Measurements from ENCODE around the gene UPP1.
"Not testable (repeated sequence)": the region's sequence is repeated elsewhere in the genome, so short reads cannot be mapped to it uniquely, and the experiment has no call there.

UPP1 gene

DNA sequence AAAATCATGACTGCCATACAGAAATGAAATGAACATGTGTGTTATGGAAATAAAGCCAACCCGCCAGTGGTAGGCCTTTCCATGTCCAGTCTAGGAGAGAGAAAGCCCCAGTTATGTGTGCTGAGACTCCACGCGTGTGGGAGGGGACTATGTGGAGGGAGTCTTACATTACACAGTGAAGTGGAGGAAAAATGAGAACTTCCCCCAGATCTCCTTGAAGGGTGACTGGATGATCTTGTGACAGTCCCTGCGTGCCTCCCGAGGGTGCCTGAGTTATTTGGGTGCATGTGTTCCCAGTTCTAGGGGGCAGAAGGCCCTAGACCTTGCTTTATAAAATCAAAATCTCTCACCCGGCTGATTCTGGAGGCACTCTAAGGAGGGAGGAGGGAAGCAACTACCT is 24.2 kb downstream of the UPP1 start:
- DNase-seq: no peak

DNA sequence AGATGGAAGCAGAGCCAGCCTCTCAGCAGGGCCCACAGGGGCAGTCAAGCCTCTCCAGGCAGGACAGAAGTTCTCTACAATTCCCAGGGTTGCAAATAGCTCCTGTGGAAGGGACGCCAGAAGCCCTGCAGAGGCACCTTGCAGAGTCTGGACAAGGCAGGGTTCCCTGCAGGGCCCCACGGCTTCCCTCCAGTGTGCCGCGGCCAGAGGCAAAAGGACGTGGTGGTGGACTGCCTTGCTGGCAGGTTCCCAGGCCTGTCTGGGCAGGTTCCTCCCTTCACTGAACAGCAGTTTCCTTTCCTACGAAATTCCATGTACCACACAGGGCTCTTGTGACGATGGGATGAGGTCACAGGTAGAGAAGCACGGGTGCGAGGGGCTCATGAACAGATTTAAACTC is 25.1 kb downstream of the UPP1 start:
- no peak for DNase-seq

DNA sequence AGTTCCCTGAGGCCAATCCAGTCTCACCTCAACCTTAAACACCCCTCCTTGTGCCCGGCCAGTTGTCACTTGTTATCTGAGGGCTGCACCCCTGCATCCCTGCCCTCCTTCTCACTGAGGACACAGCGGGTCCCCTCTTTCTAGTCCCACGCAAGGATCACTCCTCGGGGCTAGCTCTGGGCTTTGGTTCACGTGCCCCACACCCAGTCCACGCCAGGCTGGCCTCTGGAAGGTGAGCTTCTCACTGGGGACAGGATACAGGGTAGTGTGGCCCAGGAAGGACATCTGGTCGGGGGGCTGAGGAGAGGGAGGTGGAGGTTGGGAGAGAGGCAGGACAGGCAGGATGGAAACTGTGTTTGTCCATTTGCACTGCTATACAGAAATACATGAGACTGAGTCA is 25.5 kb downstream of the UPP1 start:
- DNase-seq: no peak

DNA sequence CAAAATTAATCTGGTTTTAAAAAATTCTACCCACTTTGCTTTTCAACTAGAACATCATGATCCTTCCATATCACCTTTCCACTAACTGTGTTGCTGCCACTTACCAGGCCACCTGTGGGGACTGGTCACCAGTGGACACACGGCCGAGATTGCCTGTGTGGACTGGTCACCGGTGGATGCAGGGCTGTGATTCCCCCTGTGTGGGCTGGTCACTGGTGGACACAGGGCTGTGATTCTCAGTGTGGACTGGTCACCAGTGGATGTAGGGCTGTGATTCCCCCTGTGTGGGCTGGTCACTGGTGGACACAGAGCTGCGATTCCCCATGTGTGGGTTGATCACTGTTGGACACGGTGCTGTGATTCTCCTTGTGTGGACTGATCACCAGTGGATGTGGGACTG is 27.0 kb downstream of the UPP1 start:
- no peak for DNase-seq

DNA sequence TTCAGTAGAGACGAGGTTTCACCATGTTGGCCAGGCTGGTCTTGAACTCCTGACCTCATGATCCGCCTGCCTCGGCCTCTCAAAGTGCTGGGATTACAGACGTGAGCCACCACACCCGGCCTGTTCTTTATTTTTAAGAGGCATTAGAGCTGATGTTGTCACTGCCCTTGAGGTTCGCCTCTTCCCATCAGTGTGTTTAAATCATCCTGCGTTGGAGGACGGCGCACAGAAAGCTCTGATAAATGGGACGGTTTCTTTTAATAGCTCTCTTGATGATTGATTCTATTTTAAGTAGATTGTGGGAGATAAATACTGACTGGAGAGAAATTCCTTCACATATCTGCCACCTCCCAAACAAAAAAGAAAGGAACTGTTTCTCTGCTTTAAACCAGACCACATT is 29.0 kb downstream of the UPP1 start:
- DNase-seq: no peak

DNA sequence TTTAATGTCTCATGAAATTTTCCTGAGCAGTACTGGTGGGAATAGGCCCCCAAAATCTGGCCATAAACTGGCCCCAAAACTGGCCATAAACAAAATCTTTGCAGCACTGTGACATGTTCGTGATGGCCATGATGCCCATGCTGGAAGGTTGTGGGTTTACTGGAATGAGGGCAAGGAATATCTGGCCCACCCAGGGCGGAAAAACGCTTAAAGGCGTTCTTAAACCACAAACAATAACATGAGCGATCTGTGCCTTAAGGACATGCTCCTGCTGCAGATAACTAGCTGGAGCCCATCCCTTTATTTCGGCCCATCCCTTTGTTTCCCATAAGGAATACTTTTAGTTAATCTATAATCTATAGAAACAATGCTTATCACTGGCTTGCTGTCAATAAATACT is 31.5 kb downstream of the UPP1 start:
- not testable (repeated sequence) for DNase-seq

DNA sequence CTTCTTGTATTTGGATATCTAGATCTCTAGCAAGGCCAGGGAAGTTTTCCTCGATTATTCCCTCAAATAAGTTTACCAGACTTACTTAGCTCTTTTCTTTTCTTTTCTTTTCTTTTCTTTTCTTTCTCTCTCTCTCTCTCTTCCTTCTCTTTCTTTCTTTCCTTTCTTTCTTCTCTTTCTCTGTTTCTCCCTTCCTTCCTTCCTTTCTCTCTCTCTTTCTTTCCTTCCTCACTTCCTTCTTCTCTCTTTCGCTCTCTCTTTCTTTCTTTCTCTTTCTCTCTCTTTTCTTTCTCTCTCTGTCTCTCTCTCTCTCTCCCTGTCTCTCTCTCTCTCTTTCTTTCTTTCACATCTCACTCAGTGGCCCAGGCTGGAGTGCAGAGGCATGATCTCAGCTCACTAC is 37.0 kb downstream of the UPP1 start:
- no peak for DNase-seq

DNA sequence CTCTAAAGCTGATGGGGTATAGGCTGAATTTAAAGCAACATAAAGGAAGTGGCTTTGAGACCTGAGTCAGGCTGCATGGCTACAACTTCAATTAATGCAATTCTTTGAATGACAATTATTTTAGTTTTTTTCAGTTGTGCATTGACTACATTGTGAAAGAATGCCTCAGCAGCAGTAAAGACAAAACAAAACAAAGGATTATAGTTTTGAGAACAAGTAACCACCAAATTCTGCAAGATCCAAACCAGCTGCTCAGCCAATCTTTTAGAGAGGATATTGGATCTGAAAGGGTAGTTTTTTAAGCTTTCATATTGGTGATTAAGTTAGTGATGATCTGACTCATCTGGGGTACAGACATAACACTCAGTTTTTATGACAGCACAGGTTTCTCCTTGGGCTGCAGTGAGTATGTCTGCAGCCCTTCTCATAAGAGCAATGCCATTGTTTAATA is 41.6 kb downstream of the UPP1 start:
- DNase-seq: no peak

DNA sequence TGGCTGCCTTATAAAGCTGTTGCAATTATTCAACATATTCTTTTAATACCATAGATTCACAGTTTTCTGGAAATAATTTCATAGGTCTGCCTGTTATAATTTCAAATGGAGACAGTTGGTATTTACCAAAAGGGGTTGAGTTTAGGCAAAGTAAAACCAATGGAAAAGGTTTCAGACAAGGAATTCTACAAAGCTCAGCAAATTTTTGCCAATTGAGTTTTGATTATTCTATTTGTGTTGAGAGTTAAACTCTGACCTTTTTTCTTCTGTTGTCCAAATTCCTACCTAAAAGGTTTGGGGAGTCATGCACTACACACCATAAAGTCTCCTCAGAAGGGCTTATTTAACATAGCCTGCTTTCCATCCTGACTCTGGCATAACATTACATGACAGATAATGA is 43.7 kb downstream of the UPP1 start:
- no peak for DNase-seq

DNA sequence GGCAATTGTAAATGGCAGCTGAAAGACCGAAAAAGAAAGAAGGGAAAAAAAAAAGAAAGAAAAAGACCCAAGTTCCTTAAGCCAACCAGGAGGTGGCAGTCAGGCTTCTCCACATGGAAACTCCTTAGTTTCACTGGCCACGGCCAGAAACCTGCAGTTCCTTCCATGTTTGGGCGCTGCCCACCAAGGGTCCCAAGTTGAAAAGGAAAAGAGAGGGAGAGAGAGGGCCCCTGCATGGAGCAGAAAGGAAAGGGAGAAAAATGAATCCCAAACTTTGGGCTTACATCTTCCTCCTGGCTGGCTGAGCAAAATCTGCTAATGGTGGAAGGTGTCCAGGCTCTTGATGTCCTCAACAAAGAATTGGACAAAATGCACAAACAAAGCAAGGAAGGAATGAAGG is 50.4 kb downstream of the UPP1 start:
- DNase-seq: no peak

DNA sequence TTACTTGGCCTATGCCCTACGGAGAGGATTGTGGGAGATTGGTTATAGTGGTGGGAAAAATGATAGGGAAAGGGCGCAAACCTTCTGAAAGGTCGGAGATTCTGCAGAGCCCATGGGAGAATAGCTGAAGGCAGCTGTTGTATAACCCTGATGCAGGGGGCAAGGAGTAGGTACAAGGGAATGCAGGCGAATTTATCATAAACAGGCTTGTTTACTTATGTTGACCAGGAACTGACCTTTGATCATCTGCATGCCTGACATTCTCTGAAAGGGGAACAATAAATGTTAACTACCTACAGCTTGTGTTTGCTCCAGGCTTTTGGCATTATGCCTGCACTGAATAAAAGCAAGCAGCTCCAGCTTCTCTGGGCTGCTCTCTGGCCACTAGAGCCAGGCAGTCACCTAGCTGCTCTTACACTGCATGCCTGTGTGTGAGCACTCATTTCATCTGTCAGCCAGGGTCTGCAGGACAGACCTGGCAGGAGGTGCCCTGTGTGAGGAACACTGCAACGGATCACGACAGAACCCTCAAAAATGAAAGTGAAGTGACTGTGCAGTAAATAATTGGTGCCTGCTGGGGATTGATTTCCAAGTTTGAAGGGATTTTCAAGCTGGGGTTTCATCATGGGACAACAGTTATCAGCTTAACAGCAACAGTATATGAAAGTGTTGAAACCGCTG is 51.1 kb downstream of the UPP1 start:
- no peak for DNase-seq

DNA sequence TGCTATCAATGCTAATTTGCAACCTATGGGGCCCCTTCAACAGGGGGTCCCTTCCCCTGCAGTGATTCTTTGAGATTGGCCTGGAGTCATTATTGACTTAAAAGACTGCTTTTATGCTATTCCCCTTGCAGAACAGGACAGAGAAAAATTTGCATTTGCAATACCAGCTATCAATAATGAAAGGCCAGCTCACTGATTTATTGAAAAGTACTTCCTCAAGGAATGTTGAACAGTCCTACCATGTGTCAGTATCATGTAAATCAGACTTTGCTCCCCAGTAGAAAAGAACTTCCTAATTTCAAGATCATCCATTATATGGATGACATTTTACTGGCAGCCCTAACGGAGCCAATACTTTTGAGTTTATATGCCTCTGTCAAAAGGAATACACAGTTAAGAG is 52.5 kb downstream of the UPP1 start:
- DNase-seq: no peak

DNA sequence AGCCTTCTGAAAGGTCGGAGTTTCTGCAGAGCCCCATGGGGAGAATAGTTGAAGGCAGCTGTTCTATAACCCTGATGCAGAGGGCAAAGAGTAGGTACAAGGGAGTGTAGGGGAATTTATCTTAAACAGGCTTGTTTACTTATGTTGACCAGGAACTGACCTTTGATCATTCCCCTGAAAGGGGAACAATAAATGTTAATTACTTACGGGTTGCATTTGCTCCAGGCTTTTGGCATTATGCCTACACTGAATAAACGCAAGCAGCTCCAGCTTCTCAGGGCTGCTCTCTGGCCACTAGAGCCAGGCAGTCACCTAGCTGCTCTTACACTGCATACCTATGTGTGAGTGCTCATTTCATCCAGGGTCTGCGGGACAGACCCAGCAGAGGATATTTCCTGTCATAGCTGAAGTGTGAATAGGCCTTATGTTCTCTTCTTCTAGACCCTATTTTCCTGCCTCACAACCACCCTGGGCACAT is 55.3 kb downstream of the UPP1 start:
- DNase-seq: no peak

DNA sequence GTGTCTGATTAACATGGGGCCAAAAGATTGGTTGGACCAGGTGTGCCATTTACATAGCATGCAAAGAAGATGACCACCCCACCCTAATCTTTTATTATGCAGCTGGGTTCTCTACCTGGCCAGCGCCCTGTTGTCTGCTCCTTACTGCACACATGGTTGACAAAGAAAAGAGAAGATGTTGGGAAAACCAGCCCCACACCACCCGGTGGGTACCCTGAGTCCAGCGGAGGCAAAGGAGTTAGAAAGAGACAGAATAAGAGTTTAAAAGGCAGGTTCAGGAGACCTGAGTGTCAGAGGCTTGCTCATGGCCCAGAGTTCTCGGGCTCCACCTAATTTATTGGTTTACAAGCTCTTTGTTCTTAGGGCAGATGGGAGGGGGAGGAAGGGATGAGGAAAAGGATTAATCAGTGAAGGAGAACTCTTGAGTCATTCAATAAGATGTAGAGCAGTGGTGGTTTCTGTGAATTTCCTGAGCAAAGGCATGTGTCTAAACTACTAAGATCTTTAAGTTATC is 58.1 kb downstream of the UPP1 start:
- DNase-seq: no peak

DNA sequence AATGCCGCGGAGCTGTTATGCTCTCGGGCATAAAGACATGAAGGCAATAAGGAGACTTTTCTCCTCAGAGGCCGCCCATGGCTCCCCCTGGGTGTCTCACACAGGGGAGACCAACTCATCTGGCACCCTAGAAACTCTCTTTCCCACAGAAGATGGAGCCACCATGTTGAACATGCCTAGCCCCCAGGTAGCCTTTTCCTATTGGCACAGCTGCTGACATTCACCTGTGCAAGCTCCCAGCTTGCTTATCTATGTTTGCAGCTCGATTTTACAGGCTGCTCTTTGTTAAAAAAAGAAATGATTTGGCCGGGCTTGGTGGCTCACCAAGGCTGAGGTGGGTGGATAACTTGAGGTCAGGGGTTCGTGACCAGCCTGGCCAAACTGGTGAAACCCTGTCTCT is 58.6 kb downstream of the UPP1 start:
- DNase-seq: not testable (repeated sequence)

DNA sequence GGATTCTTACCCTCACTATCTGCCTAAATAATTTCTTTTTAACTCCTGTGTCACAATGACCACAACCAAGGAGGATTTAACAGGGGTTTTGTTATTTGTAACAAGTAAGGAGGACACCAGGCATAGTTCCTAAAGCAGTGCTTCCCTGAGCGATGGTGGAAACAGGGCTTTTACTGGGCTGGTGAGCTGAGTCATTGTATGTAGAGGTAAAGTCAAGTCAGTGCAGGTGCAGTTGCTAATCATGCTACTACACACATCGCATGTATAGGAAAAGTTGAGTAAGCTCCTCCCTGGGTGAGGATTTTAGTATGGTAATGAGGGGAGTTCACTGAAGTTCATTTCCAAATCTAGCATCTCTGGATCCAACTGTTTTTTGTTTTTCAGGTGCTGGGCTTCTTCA is 59.2 kb downstream of the UPP1 start:
- no peak for DNase-seq

DNA sequence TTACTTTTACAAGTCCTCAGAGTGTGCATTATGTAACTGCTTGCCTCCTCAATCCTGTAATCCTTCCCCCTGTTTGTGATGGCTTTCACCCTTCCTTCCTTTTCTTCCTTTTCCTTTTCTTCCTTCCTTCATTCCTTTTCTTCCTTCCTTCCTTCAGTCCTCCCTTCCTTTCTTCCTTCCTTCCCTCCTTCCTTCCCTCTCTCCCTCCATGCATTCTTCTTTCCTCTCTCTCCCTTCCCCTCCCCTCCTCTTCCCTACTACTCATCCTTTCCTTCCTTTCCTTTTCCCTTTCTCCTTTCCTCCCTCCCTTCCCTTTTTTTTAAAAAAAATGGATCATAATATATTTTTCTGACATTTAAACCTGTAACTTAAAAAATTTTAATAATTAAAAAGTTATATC is 60.0 kb downstream of the UPP1 start:
- no peak for DNase-seq

DNA sequence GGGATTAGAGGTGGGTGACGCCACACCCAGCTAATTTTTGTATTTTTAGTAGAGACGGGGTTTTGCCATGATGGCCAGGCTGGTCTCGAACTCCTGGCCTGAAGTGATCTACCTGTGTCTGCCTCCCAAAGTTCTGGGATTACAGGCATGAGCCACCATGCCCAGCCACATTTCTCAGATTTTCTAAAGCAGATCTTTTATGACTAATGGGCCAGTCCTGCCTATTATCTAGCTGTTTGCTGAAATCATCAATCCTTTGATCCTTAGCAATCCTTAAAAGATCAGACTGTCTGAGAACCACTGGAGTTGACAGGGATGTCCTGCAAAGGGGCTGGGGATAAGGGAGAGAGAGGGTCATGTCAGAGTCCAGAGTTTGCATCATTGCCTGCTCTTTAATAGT is 61.0 kb downstream of the UPP1 start:
- no peak for DNase-seq

DNA sequence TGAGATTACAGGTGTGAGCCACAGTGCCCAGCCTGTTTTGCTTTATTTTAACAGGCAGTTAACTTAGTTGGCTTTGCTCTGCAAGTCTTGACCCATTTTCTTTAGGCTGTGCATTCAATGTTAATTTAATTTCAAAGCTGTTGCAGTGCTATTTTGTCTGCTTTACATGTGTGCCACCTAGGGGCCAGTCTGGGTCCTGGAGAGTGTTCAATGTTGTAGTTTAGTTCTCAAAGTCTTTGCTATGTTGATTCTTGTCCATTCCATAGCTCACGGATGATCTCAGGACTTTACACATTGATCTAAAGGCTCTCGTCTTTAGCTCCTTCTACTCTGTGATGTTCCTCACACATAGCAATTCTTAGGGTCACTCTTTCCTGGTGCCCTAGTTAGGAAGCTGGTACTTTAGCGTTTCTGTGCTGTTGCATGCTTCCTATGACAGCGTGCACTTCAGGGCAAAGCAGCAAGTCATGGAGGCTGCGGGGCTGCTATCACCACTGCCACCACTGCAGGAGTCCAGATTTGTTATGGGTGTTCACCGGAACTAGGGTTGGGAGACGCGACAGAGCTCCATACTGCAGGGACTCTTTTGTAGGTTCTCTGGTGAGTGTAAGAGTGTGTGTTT is 65.8 kb downstream of the UPP1 start:
- DNase-seq: no peak

All from midbrain (tissue), 1 donor.